ENCODE results near the gene PHF21B. TPM values are rescaled to one million over a fixed set of nuclear protein-coding genes. Genes with fewer than 3 reads are reported as not detected.
A peak's percentile ranks its signal among the peaks of the same experiment; 100 is the strongest.

The PHF21B gene
- total and polyA plus RNA-seq, 2 of the 8 experiments (the other 6 are each of a cell fraction or from before 2014, with no cell fraction given): 19.3 to 68.1 TPM

DNA sequence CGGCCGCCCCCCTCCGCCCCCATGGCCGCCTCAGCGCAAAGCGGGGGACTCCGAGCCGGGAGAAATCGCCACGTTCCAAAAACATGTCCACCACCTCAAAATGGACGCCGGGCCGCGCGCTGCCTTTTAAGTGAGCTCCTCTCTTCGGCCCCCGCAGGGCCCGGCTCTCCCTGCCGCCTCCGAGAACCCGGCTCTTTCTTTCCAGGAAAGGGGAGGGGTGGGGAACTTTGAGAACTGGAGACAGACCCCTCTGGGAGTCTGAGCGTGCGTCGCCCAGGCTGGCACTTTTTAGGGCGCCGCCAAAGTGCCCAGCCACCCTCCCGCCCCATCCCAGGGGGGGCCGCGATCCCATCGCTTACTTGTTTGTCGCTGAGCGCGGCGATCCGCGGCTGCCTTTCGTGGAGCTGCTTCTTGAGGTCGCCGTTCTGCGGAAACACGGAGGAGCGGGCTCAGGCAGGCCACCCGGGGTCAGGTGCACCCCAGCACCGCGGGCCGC, 1.6 kb downstream of the PHF21B start:
- Histone ChIP-seq H3K9ac (replicated peaks in 1 of 4; ENCODE audit: extremely low read depth in 1 of 4, low read depth in 3 of 4, low read length in 3 of 4) (peak overlapping the region; percentile 60 to 74 (median 74); a peak in 6 of 7 replicates), H2BK20ac (ENCODE audit: low read length) (no peak overlapping the region), H3K4me2 (ENCODE audit: insufficient read depth in 1 of 2, low read depth in 2 of 2, low read length in 2 of 2) (peak overlapping the region; percentile 73 to 76), H3K14ac (ENCODE audit: insufficient read length) (no peak overlapping the region), H3K4me1 (replicated peaks in 1 of 4; ENCODE audit: control insufficient read depth in 3 of 4, insufficient read depth in 4 of 4, low read length in 3 of 4) (peaks cover 7 to 26% (median 14%) of the 10 kb centered on the region in 4 experiments), H2AK5ac (ENCODE audit: low read depth, low read length) (no peak overlapping the region), H2BK12ac (ENCODE audit: low read depth, low read length) (no peak overlapping the region), H3K23ac (ENCODE audit: insufficient read length) (no peak overlapping the region), H3K56ac (replicated peaks; ENCODE audit: insufficient read length, low read depth, low read length) (peak overlapping the region; percentile 22), H4K8ac (ENCODE audit: extremely low read depth, insufficient read depth, low read length) (0 out of 2 replicates have a peak overlapping the region, but pooled peaks have one; percentile 11), H4K20me1 (replicated peaks in 1 of 2; ENCODE audit: control insufficient read depth in 1 of 2, insufficient read depth in 2 of 2, low read length in 2 of 2) (peaks cover 11 to 15% of the 10 kb centered on the region in 2 experiments), H2BK5ac (ENCODE audit: low read depth, low read length) (no peak overlapping the region), H3K9me3 (ENCODE audit: insufficient read depth in 2 of 2, low read depth in 1 of 2, low read length in 1 of 2) (no peaks in the 10 kb centered on the region), H3K27me3 (replicated peaks in 1 of 4; ENCODE audit: control insufficient read depth in 3 of 4, extremely low read depth in 1 of 4, insufficient read depth in 3 of 4, low read length in 3 of 4) (no peaks in the 10 kb centered on the region; a peak in 1 of 7 replicates), H2BK120ac (replicated peaks; ENCODE audit: low read depth, low read length) (no peak overlapping the region), H2AFZ (ENCODE audit: low read length) (no peak overlapping the region), H3K23me2 (ENCODE audit: low read depth, low read length) (peaks cover 6% of the 10 kb centered on the region; the same call in 1 of the 2 replicates), H3K36me3 (ENCODE audit: control insufficient read depth in 2 of 4, insufficient read depth in 4 of 4, low read length in 3 of 4) (peaks cover 0 to 30% (median 11%) of the 10 kb centered on the region in 4 experiments; a peak in 5 of 8 replicates), H3K79me1 (ENCODE audit: low read depth, low read length) (peaks cover 13% of the 10 kb centered on the region), H3K4ac (replicated peaks; ENCODE audit: insufficient read length, low read depth, low read length) (no peak overlapping the region), H4K5ac (ENCODE audit: insufficient read length, low read depth, low read length) (peak overlapping the region; percentile 62), H2BK15ac (ENCODE audit: low read length) (no peak overlapping the region), H3K4me3 (ENCODE audit: extremely low read depth in 1 of 4, insufficient read depth in 2 of 4, low read depth in 3 of 4, low read length in 4 of 4) (peak overlapping the region; percentile 78 to 96 (median 86)), H4K91ac (replicated peaks; ENCODE audit: insufficient read length, low read length) (no peak overlapping the region), H3K79me2 (ENCODE audit: control insufficient read depth in 1 of 2, insufficient read depth in 2 of 2, low read length in 2 of 2) (peaks cover 26 to 44% of the 10 kb centered on the region in 2 experiments), H3K27ac (ENCODE audit: low read depth, low read length) (peak overlapping the region; percentile 53), H3K18ac (ENCODE audit: extremely low read depth, low read length) (peak overlapping the region; percentile 90)
- DNase-seq (ENCODE audit: low read depth in 1 of 2, low spot score in 2 of 2) (peak in 1 of 2 experiments; percentile 80), FAIRE-seq (no peak)
- POLR2A ChIA-PET (ENCODE audit: partially characterized antibody): interaction anchor here (0.7 to 9.0 kb wide), 34 partner anchors 9 to 204 kb away, joined by 3 to 208 read pairs (median 6); partner anchors contain the start of gene NUP50
- TF ChIP-seq SP1 (IDR thresholded peaks at IDR 0.05; ENCODE audit: low read depth, low read length): no peak
- TF ChIP-seq, protein P1, sequence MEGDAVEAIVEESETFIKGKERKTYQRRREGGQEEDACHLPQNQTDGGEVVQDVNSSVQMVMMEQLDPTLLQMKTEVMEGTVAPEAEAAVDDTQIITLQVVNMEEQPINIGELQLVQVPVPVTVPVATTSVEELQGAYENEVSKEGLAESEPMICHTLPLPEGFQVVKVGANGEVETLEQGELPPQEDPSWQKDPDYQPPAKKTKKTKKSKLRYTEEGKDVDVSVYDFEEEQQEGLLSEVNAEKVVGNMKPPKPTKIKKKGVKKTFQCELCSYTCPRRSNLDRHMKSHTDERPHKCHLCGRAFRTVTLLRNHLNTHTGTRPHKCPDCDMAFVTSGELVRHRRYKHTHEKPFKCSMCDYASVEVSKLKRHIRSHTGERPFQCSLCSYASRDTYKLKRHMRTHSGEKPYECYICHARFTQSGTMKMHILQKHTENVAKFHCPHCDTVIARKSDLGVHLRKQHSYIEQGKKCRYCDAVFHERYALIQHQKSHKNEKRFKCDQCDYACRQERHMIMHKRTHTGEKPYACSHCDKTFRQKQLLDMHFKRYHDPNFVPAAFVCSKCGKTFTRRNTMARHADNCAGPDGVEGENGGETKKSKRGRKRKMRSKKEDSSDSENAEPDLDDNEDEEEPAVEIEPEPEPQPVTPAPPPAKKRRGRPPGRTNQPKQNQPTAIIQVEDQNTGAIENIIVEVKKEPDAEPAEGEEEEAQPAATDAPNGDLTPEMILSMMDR (IDR thresholded peaks at IDR 0.05; ENCODE audit: control extremely low read depth in 1 of 3, insufficient read depth in 1 of 3, low read depth in 1 of 3, low read length in 3 of 3): no peak
- peak; percentile 88 for TF ChIP-seq YY1 (IDR thresholded peaks at IDR 0.05; ENCODE audit: low read depth, low read length)
- peak; percentile 53; the same call in 1 of the 2 replicates for TF ChIP-seq TAF1 (IDR thresholded peaks at IDR 0.05; ENCODE audit: low read depth, low read length)
- TF ChIP-seq HDAC2 (IDR thresholded peaks at IDR 0.05; ENCODE audit: borderline replicate concordance in 1 of 2, low read depth in 2 of 2, low read length in 2 of 2): no peak
- peak in 1 of 2 experiments; percentile 24; a peak in 1 of 4 replicates for TF ChIP-seq SIN3A (conservative IDR thresholded peaks at IDR 0.05 in 1 of 2, IDR thresholded peaks at IDR 0.05 in 1 of 2; ENCODE audit: low read depth in 1 of 2, low read length in 2 of 2)
- TF ChIP-seq CREB1 (IDR thresholded peaks at IDR 0.05): no peak
- TF ChIP-seq POLR2A (IDR thresholded peaks at IDR 0.05; ENCODE audit: control extremely low read depth in 1 of 2, low read depth in 2 of 2, low read length in 2 of 2): peak; percentile 37 to 47; a peak in 2 of 3 replicates
- whole genome bisulfite sequencing, 2 experiments (ENCODE audit: extremely low coverage in 1 of 2, insufficient coverage in 1 of 2, insufficient read length in 1 of 2, insufficient replicate concordance in 2 of 2, low coverage in 1 of 2, low lambda C conversion rate in 2 of 2, missing lambda C conversion rate in 1 of 2): 1% methylated on average over 23 of the region's 46 CpGs; no CpG with 5 or more reads in 1 of the 2 experiments
- CTCF ChIA-PET (ENCODE audit: partially characterized antibody): interaction anchor here (0.8 to 2.4 kb wide), 9 partner anchors 13 to 162 kb away, joined by 3 to 7 read pairs (median 3); no protein-coding TSS in a partner anchor

All from H1 (cell line).